UCSD-AML1 (cell line): ENCODE data around the gene ASAH2.

ENCODE experiments used
- DNase-seq: peaks from one replicate; lab custom pipeline; 2025; ENCODE audit not compliant: unreplicated experiment; lab: John Stamatoyannopoulos, UW

Gene ASAH2

DNA sequence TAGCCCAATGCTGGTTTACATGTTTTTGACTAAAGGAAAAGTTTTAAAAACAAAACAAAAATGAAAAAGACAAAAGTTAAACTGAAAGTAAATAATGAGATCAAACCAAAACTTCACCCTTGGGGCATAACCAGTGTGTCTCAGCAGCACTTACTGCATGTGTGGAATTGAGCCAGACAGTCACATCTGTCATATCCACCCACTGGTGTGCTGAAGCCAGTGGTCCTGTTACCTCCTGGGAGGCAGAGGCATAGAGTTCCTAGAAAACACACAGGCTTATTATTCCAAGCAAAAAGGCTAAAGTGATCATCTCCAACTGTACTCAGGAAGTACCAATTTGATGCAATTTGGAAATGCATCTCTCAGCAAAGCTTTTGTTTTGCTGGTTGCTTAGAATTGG is 40.4 kb downstream of the ASAH2 start:
- DNase-seq = no peak
